CD14-positive monocyte (primary cell): ENCODE results near the gene ADGRL3. TPM values are rescaled to one million over a fixed set of nuclear protein-coding genes. Genes with fewer than 3 reads are reported as not detected.

ENCODE experiments used
- DNase-seq, 3 donors: peaks; one replicate each; pipeline ENCODE4 v3.0.0-alpha.2; 2011 to 2022
- H2AFZ ChIP-seq: 2 replicates; pipeline ENCODE4 v1.6.0; 2012; ENCODE audit warnings: mild to moderate bottlenecking, low read depth, low read length, inconsistent platforms; ENCODE audit not compliant: insufficient read depth, poor library complexity, severe bottlenecking
- H3K27ac ChIP-seq, 2 donors: 1 replicate in 1 of 2; 2 replicates in 1 of 2; pipeline ENCODE4 v1.5.1; 2012 to 2013; ENCODE audit warnings: low read length in 2 of 2, control low read depth in 1 of 2, inconsistent platforms in 1 of 2, low read depth in 1 of 2, mild to moderate bottlenecking in 1 of 2
- H3K27me3 ChIP-seq, 2 donors: one replicate each; pipeline versions ENCODE4 v1.6.0 to v1.6.1; 2011 to 2013; ENCODE audit warnings: low read length in 2 of 2; ENCODE audit not compliant: control insufficient read depth in 2 of 2, insufficient read depth in 2 of 2
- H3K36me3 ChIP-seq, 2 donors: replicated peaks in 1 of 2; 1 replicate in 1 of 2; 2 replicates in 1 of 2; pipeline versions ENCODE4 v1.5.1 to v1.6.1; 2012 to 2013; ENCODE audit warnings: low read length in 2 of 2, control low read depth in 1 of 2, inconsistent platforms in 1 of 2, mild to moderate bottlenecking in 1 of 2; ENCODE audit not compliant: insufficient read depth in 2 of 2, control insufficient read depth in 1 of 2
- H3K4me1 ChIP-seq, 2 donors: 1 replicate in 1 of 2; 2 replicates in 1 of 2; pipeline versions ENCODE4 v1.5.1 to v1.6.1; 2012 to 2013; ENCODE audit warnings: low read length in 2 of 2, control low read depth in 1 of 2, inconsistent platforms in 1 of 2, mild to moderate bottlenecking in 1 of 2, moderate library complexity in 1 of 2; ENCODE audit not compliant: insufficient read depth in 2 of 2, control insufficient read depth in 1 of 2
- H3K4me2 ChIP-seq: replicated peaks from 2 replicates; pipeline ENCODE3; 2012; ENCODE audit warnings: low read length, moderate library complexity, mild to moderate bottlenecking; ENCODE audit not compliant: poor library complexity, severe bottlenecking; ENCODE audit errors: extremely low read depth
- H3K4me3 ChIP-seq, 3 experiments: fragments of 200-600 bp in 1 of 3; sonication (generic) in 1 of 3; replicated peaks in 1 of 3; 1 replicate in 2 of 3; 2 replicates in 1 of 3; pipeline ENCODE4 v1.5.1; 2011 to 2013; ENCODE audit warnings: low read length in 3 of 3, mild to moderate bottlenecking in 3 of 3, control low read depth in 2 of 3, low read depth in 2 of 3, inconsistent platforms in 1 of 3, moderate library complexity in 1 of 3
- H3K79me2 ChIP-seq: 2 replicates; pipeline ENCODE4 v1.6.0; 2012; ENCODE audit warnings: mild to moderate bottlenecking, control low read depth, inconsistent platforms, low read length, moderate library complexity; ENCODE audit not compliant: insufficient read depth
- H3K9ac ChIP-seq: 2 replicates; pipeline ENCODE4 v1.6.0; 2017; ENCODE audit warnings: low read length, mild to moderate bottlenecking; ENCODE audit not compliant: insufficient read depth, poor library complexity, severe bottlenecking
- H3K9me3 ChIP-seq, 2 donors: replicated peaks in 1 of 2; 1 replicate in 1 of 2; 2 replicates in 1 of 2; pipeline versions ENCODE4 v1.5.1 to v1.6.1; 2012 to 2013; ENCODE audit warnings: low read length in 2 of 2, control low read depth in 1 of 2; ENCODE audit not compliant: control insufficient read depth in 1 of 2, insufficient read depth in 1 of 2
- H4K20me1 ChIP-seq: 2 replicates; pipeline ENCODE4 v1.6.0; 2012; ENCODE audit warnings: mild to moderate bottlenecking, low read length, control low read depth, moderate library complexity; ENCODE audit not compliant: insufficient read depth
- H3K27ac Mint-ChIP-seq, 7 donors: one replicate each; pipeline ENCODE4 v1.8.0; 2020; ENCODE audit warnings: mild to moderate bottlenecking in 7 of 7, mixed read lengths in 7 of 7, moderate library complexity in 6 of 7, inconsistent platforms in 2 of 7
- H3K27me3 Mint-ChIP-seq, 3 donors: one replicate each; pipeline ENCODE4 v1.8.0; 2021 to 2022; ENCODE audit warnings: low read depth in 3 of 3, mild to moderate bottlenecking in 3 of 3, mixed read lengths in 3 of 3, moderate library complexity in 3 of 3, inconsistent platforms in 1 of 3
- H3K36me3 Mint-ChIP-seq, 2 donors: one replicate each; pipeline ENCODE4 v1.8.0; 2020; ENCODE audit warnings: mixed read lengths in 2 of 2, inconsistent platforms in 1 of 2, mild to moderate bottlenecking in 1 of 2
- H3K4me1 Mint-ChIP-seq: one replicate; pipeline ENCODE4 v1.8.0; 2020; ENCODE audit warnings: mild to moderate bottlenecking, mixed read lengths
- H3K4me3 Mint-ChIP-seq, 2 donors: one replicate each; pipeline ENCODE4 v1.8.0; 2020; ENCODE audit warnings: mild to moderate bottlenecking in 2 of 2, mixed read lengths in 2 of 2, moderate library complexity in 1 of 2
- H3K9me3 Mint-ChIP-seq, 7 donors: one replicate each; pipeline ENCODE4 v1.8.0; 2020 to 2022; ENCODE audit warnings: mixed read lengths in 7 of 7, mild to moderate bottlenecking in 6 of 7, moderate library complexity in 6 of 7, inconsistent platforms in 2 of 7
- CTCF ChIP-seq: fragments of 200-600 bp; IDR thresholded peaks from one replicate; pipeline ENCODE4 v1.8.0; 2022; ENCODE audit warnings: antibody characterized with exemption, mild to moderate bottlenecking
- WGBS: methylation state at CpG from one replicate; pipeline ENCODE4 v1.1.5; 2013; ENCODE audit warnings: missing lambda C conversion rate; ENCODE audit not compliant: insufficient coverage; 5-methylcytosine and 5-hydroxymethylcytosine counted together
- intact Hi-C, 2 donors: fragments of 100-400 bp; cut with micrococcal nuclease; formaldehyde crosslinking; loops; one replicate each; pipeline versions ENCODE4 v1.15.0 to v1.15.1; 2023
- polyA plus RNA-seq, 3 donors: library from polyadenylated mRNA; depleted of rRNA in 1 of 3; unstranded in 2 of 3; stranded (reverse) in 1 of 3; fragments of 300-500 nt in 2 of 3; fragments of >200 nt in 1 of 3; fragmentation: Illumina TruSeq in 2 of 3; gene quantifications; 1 replicate in 2 of 3; 2 replicates in 1 of 3; pipeline ENCODE4 v1.2.3, GENCODE V29; 2012 to 2021

The ADGRL3 gene
- polyA plus RNA-seq, 3 donors = not detected

GRCh38 chr4:61864286-61864685, 664.2 kb downstream of the ADGRL3 start:
- no CpG with 5 or more reads among the region's 1 CpG for WGBS
- H2AFZ ChIP-seq = no peak overlapping the region

GRCh38 chr4:61866378-61867030, 666.4 kb downstream of the ADGRL3 start:
- Histone ChIP-seq H3K9me3 (peaks cover 0 to 6% of the 10 kb centered on the region in 2 donors), H3K4me1 (no peaks in the 10 kb centered on the region), H4K20me1 (no peaks in the 10 kb centered on the region), H3K9ac (no peak overlapping the region), H3K4me2 (no peak overlapping the region), H2AFZ (no peak overlapping the region), H3K27ac (no peak overlapping the region), H3K4me3 (no peak overlapping the region), H3K36me3 (no peaks in the 10 kb centered on the region), H3K79me2 (no peaks in the 10 kb centered on the region), H3K27me3 (no peaks in the 10 kb centered on the region)
- no peak overlapping the region for H3K4me3 Mint-ChIP-seq
- H3K4me1 Mint-ChIP-seq = no peaks in the 10 kb centered on the region
- no peaks in the 10 kb centered on the region for H3K27me3 Mint-ChIP-seq
- no peaks in the 10 kb centered on the region for H3K36me3 Mint-ChIP-seq
- H3K9me3 Mint-ChIP-seq = peaks cover 0 to 32% (median 7%) of the 10 kb centered on the region in 7 donors
- intact Hi-C loops = no loop called here
- no peak for TF ChIP-seq CTCF
- DNase-seq = no peak
- no peak overlapping the region for H3K27ac Mint-ChIP-seq
- WGBS = 83% methylated on average over 2 of the region's 4 CpGs

More at GRCh38 chr4:61864286-61864685, 664.2 kb downstream of the ADGRL3 start:
- Histone ChIP-seq H4K20me1 (no peaks in the 10 kb centered on the region), H3K4me2 (no peak overlapping the region), H3K36me3 (no peaks in the 10 kb centered on the region), H3K4me1 (no peaks in the 10 kb centered on the region), H3K4me3 (no peak overlapping the region), H3K27me3 (no peaks in the 10 kb centered on the region), H3K27ac (no peak overlapping the region), H3K9me3 (peaks cover 0 to 6% of the 10 kb centered on the region in 2 donors), H3K9ac (no peak overlapping the region), H3K79me2 (no peaks in the 10 kb centered on the region)
- Mint-ChIP-seq H3K27me3 (no peaks in the 10 kb centered on the region), H3K9me3 (peaks cover 0 to 22% (median 5%) of the 10 kb centered on the region in 7 donors), H3K4me3 (no peak overlapping the region), H3K27ac (no peak overlapping the region), H3K4me1 (no peaks in the 10 kb centered on the region), H3K36me3 (no peaks in the 10 kb centered on the region)
- intact Hi-C loops = no loop called here
- DNase-seq = no peak
- TF ChIP-seq CTCF = no peak
